NCI-H128 (cell line): ENCODE results near the gene CADM2.

Experiments
- DNase-seq: peaks from one replicate; lab custom pipeline; 2025; ENCODE audit not compliant: unreplicated experiment; lab: John Stamatoyannopoulos, UW

CADM2 gene

DNA sequence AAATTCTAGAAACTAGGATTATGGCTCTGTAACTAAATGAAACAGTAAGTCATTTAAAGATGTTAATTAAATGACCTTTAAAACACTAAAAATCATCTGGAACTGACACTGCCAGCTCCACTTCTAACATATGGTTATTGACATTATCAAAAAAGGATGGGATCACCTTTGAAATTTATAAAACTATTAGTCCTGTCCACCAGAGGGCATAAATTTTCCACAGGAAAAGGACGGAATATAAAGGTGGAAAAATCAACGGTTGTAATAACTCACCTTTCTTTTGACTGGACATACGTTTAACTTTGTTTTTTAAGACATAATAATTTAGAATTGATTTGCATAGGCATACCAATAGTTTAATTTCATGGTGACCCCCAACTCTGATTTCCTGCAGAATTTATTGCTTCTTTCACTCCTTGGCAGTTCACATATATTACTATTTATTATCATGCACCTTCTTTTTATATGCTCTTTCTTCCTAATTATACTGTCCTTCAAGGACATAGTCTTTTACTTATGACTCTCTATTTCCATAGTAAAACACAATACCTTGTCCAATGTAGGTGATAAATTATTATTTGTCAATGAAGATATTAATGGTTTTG is 345.7 kb downstream of the CADM2 start:
- no peak for DNase-seq

GRCh38 chr3:85312331-85312730 is 353.5 kb downstream of the CADM2 start:
- no peak for DNase-seq

DNA sequence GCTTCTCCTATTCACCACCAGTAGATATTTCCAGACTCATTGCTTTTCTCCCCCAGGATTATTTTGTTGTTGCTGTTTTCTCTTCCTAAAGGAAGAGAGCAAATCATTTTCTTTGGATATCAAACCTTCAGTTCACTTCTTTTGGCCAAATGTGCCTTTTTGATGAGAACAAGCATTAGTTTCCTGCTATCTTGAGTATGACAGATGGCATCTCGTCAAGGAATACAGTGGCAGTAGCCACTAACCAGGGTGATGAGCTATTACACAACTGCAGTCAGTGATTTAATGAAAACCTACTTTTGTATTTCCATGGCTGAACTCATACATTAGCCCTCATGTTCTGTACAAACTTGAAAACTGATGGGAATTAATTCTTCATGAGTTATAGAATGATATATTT is 354.6 kb downstream of the CADM2 start:
- no peak for DNase-seq

- DNase-seq, result no peak
Measured at GRCh38 chr3:85316252-85316651, 357.5 kb downstream of the CADM2 start.

DNA sequence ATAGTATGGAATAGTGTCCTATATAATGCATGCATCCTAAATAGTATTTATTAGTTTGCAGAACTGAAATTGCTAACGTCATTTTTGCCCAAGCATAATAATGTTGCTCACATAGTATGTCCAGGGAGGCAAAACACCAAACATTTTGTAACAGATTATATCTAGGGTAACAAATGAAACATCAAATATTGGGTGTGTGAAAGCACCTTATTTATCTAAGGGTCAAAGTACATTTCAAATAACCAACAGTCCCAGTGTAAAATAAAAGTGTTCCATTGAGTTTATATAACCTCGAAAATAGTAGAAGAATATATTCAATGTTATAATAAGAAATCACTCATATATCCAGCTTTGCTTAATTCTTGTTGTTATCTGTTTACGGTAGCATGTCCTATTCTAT is 363.1 kb downstream of the CADM2 start:
- DNase-seq, result no peak

GRCh38 chr3:85330071-85330470 is 371.3 kb downstream of the CADM2 start:
- no peak for DNase-seq

GRCh38 chr3:85337895-85338294 is 379.1 kb downstream of the CADM2 start:
- no peak for DNase-seq

- DNase-seq, result no peak
Measured at GRCh38 chr3:85342915-85343314, 384.1 kb downstream of the CADM2 start.

DNA sequence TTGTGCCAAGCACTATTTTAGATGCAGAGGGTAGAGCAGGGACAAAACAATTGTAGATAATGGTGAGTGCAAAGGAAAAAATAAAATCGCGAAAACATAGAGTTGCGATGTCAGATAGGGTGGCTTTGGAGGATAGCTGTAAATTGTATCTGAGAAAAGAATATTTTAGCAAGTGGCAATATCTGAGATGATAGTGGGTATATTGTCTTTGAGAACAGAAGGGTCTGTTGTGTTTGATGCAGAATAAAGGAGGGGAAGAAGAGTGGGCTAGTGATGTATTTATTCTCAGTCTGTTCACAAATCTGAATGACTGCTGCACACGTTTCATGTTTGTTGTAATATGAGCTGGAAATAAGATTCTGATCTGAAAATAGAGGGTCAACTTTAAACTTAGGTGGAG is 396.8 kb downstream of the CADM2 start:
- no peak for DNase-seq

GRCh38 chr3:85360742-85361387 is 402.1 kb downstream of the CADM2 start:
- peak; percentile 7 for DNase-seq

DNA sequence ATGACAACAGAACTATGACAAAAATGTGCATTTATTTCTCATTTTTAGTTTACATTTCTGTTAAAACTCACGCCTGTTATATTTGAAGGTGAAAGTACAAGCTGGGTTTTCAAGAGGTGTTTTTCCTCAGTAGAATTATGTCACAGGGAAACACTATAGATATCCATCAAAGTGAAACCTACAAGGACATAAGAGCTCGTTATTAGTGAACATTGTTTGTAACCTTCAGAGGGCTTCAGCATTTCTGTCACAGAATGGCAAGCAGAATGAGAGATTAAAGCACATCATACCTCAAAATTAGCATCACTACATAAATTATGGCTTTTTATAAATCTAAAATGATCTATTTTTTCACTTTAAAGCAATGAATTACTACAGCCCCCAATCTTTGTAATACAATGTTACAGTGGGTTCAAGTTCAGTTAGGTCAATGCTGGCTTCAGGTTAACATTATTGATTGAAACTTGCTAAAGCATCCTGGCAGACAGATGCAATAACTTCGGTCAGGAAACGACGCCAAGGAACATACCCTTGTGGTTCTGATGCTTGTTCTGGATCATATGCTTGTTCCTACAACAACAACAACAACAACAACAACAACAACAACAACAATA is 405.6 kb downstream of the CADM2 start:
- DNase-seq, result no peak

- DNase-seq, result no peak
Measured at GRCh38 chr3:85370341-85370740, 411.6 kb downstream of the CADM2 start.

- no peak for DNase-seq
Measured at GRCh38 chr3:85376131-85376530, 417.3 kb downstream of the CADM2 start.

- DNase-seq, result no peak
Measured at GRCh38 chr3:85377115-85377514, 418.3 kb downstream of the CADM2 start.

DNA sequence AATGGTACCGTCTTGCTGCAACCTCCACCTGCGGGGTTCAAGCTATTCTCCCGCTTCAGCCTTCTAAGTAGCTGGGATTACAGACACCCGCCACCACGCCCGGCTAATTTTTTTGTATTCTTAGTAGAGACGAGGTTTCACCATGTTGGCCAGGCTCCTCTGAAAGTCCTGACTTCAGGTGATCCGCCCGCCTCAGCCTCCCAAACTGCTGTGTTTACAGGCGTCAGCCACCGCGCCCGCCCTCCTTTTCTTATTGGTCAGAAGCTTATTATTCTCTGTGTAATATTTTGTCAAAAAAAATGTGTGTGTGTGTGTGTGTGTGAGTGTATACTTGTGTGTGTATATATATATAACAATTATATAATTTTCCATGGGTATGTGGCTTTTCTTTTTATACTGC is 425.6 kb downstream of the CADM2 start:
- DNase-seq, result no peak

- DNase-seq, result no peak
Measured at GRCh38 chr3:85387913-85388505, 429.2 kb downstream of the CADM2 start.

DNA sequence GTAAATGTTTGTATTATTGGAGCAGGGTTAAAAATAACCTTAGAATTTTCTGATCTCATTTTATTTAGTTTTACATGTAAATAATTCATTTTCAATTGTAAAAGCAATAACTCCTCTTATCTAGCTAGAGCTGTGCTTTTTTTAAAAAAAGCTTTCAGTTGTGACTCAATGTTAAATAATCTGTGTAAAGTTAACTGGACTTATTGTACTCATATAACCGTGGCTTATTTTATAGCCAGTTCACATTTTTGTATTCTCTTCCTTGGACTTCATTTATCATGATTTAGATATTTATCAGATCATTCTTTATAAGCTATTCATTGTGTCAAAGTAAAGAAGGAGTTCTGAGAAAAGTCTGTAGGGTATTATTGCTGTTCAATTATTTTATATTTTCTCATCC is 435.6 kb downstream of the CADM2 start:
- DNase-seq, result no peak

DNA sequence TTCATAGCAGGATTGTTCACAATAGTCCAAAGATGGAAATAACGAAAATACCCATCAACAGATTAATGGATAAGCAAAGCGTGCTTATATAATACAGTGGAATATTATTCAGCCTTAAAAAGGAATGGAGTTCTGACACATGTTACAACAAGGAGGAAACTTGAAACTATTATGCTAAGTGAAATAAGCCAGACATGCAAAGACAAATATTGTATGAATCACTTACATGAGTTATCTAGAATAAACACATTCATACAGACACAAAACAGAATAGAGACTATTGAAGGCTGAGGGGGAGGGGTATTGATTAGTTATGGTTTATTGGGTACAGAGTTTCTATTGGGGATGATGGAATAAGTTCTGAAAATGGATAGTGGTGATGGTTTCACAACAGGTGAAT is 438.6 kb downstream of the CADM2 start:
- DNase-seq, result no peak

DNA sequence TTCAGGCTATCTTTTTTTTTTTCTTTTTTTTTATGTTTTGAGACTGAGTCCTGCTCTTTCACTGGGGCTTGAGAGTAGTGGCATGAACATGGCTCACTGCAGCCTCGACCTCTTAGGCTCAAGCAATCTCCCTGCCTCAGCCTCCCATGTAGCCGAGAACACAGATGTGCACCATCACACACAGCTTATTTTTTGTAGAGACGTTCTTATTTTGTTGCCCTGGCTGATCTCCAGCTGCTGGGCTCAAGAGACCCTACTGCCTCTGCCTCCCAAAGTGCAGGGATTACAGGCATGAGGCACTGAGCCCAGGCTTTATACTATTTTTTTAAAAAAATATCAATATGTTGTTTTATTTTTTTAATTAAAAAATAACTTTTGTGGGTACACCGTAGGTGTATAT is 467.3 kb downstream of the CADM2 start:
- DNase-seq, result no peak

DNA sequence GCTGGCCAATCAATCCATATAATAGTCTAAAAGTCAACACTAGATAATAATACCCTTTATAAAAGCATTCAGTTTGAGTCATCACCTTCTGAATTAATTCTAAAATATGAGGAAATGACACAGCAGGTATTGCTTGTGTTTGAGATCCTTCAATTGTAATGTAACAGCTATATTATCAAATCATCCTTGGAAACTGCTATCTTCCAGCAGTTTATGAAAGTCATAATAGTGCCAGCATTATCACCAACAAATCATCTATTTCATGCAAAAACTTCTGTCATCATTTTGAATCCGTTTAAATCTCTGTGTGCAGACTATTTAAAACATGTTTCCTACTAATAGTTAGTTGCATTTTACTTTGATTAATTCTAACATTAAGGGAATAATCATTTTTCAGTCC is 468.7 kb downstream of the CADM2 start:
- DNase-seq, result no peak

- no peak for DNase-seq
Measured at GRCh38 chr3:85432081-85432480, 473.3 kb downstream of the CADM2 start.

DNA sequence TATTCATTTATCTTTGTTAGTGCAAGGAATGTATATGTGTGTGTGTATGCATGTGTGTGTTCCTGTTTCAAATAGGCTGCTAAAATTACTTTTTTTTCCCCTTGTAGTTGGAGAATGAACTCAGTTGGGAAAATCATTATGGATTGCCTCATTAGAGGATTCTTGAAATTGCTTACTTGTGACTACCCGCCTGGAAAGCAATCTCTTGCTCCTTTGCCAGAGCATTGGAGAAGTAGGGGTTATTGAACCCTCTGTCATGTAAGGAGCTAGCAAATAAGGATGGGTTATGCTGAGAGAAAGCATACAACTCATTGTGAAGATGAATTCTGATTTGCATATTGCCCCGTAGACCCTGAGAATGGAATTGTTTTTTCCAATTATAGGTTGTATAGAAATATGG is 474.5 kb downstream of the CADM2 start:
- DNase-seq, result no peak
